GM18907 (cell line): ENCODE measurements around the gene DCHS1.
A peak's percentile ranks its signal among the peaks of the same experiment; 100 is the strongest.

Experiments used
- ATAC-seq: cut with Tn5 transposase; IDR thresholded peaks from one replicate; pipeline ENCODE4 v1.9.1; 2021; ENCODE audit warnings: mild to moderate bottlenecking, moderate library complexity; ENCODE audit not compliant: unreplicated experiment

Gene DCHS1

GRCh38 chr11:6628526-6628925 lies 27.1 kb downstream of the DCHS1 start:
- no peak for ATAC-seq

- ATAC-seq = peak; percentile 73
Observed at GRCh38 chr11:6627762-6628241, 27.8 kb downstream of the DCHS1 start.

GRCh38 chr11:6626971-6627761 lies 28.4 kb downstream of the DCHS1 start:
- ATAC-seq = peak; percentile 3

DNA sequence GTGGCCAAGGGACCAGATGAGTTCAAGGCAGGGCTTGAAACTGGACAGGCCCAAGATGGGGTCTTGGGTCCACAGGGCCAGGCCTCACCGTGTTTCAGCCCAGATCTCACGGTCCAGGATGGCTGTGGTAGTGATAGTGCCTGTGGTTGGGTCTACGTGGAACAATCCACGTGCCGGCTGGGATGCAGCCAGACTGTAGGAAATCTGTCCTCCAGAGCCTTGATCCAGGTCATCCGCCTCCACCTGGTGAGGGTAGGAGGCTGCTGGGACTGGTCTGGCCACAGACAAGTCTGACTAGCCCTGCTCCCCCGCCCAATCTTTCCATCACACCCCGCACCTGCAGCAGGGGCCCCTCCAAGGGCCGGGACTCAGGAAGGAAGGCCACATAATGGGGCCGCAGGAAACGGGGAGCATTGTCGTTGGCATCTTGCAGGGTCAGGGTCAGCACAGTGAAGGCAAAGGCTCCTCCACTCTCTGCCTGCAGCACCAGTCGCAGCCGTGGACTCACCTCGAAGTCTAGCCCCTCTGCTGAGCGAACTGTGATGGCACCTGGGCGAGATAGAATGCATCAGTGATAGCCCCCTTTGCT lies 29.7 kb downstream of the DCHS1 start:
- ATAC-seq = no peak

- no peak for ATAC-seq
Observed at GRCh38 chr11:6625156-6625831, 30.3 kb downstream of the DCHS1 start.

- ATAC-seq = no peak
Observed at GRCh38 chr11:6623391-6624363, 31.9 kb downstream of the DCHS1 start.

DNA sequence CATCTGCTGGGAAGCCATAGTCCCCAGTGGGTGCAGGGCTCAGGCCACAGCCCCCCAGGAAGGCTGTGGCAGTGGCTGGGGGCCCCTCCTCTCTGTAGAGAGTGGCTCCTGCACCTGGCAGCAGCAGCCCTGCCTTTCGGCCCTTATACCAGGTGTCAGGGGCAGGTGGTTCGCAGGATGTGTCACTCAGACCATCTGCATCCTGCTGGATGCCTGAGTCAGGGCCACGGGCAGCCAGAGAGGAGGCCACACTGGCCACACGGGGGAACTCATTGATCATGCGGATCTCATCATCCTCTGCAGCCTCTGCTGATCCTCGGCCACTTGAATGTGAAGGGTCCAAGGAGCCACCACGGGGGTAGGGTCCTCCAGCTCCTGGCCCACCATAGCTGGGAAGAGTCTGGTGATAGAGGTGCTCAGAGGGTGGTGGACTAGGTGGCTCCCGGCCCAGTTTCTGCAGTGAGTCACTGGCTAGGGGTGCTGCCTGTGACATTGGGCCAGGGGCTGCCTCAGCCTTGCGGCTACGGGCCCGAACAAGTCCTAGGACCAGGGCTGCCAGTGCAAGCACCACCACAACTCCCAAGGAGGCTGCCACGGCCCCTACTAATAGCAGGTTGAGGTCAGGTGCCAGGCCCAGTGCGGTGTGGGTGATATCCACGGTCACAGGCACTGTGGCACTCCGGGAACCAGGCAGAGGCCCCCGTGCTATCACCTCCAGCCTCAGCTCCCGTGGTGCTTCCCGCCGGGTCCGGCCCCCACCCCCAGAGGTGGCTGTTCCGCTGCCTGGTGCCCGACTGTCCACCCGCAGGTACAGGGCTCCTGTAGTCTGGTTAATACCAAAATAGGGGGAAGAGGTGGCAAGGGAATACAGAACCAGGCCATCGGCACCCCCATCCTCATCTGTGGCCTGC lies 33.1 kb downstream of the DCHS1 start:
- no peak for ATAC-seq

- no peak for ATAC-seq
Observed at GRCh38 chr11:6621711-6622211, 33.8 kb downstream of the DCHS1 start.

- no peak for ATAC-seq
Observed at GRCh38 chr11:6620636-6621035, 35.0 kb downstream of the DCHS1 start.

- ATAC-seq = peak; percentile 98
Observed at GRCh38 chr11:6619004-6619745, 36.4 kb downstream of the DCHS1 start, which contains the start of gene TPP1. TPP1 (minus strand) TSS chr11:6619422; CDS start chr11:6619400, 22 bp downstream.

GRCh38 chr11:6618117-6619003 lies 37.2 kb downstream of the DCHS1 start:
- ATAC-seq = peak; percentile 2

- ATAC-seq = no peak
Observed at GRCh38 chr11:6617315-6617781, 38.3 kb downstream of the DCHS1 start.

- ATAC-seq = no peak
Observed at GRCh38 chr11:6616596-6617250, 38.9 kb downstream of the DCHS1 start.

- no peak for ATAC-seq
Observed at GRCh38 chr11:6615882-6616585, 39.6 kb downstream of the DCHS1 start.

- ATAC-seq = no peak
Observed at GRCh38 chr11:6615046-6615445, 40.6 kb downstream of the DCHS1 start.

GRCh38 chr11:6614446-6614845 lies 41.2 kb downstream of the DCHS1 start:
- ATAC-seq = no peak
